Astrocyte (in vitro differentiated cells and primary cell): ENCODE results near the gene TMPRSS7. TPM values are rescaled to one million over a fixed set of nuclear protein-coding genes. Genes with fewer than 3 reads are reported as not detected.

Experiments used
- DNase-seq: peaks from one replicate; pipeline ENCODE4 v3.0.0-alpha.2; 2010; ENCODE audit warnings: low read depth
- FAIRE-seq: peaks from 2 replicates; lab custom pipeline; 2011; peaks lifted over from hg19 to GRCh38; lab: Jason Lieb, UNC
- H2AFZ ChIP-seq: 2 replicates; pipeline ENCODE4 v1.6.0; 2012; ENCODE audit warnings: low read depth, low read length, inconsistent platforms
- H3K27ac ChIP-seq: 2 replicates; pipeline ENCODE4 v1.5.1; 2011; ENCODE audit warnings: low read depth, low read length, inconsistent platforms
- H3K27me3 ChIP-seq: 2 replicates; pipeline ENCODE4 v1.6.0; 2011; ENCODE audit warnings: low read length, inconsistent platforms; ENCODE audit not compliant: insufficient read depth
- H3K36me3 ChIP-seq: 2 replicates; pipeline ENCODE4 v1.5.1; 2011; ENCODE audit warnings: low read length, inconsistent platforms; ENCODE audit not compliant: insufficient read depth
- H3K4me1 ChIP-seq: 2 replicates; pipeline ENCODE4 v1.5.1; 2011; ENCODE audit warnings: low read length, inconsistent platforms; ENCODE audit not compliant: insufficient read depth
- H3K4me2 ChIP-seq: 2 replicates; pipeline ENCODE4 v1.6.0; 2012; ENCODE audit warnings: low read length, inconsistent platforms
- H3K4me3 ChIP-seq: 2 replicates; pipeline ENCODE4 v1.5.1; 2011; ENCODE audit warnings: low read depth, mild to moderate bottlenecking, low read length, inconsistent platforms; ENCODE audit not compliant: insufficient read depth
- H3K79me2 ChIP-seq: 2 replicates; pipeline ENCODE4 v1.6.0; 2012; ENCODE audit warnings: mild to moderate bottlenecking, low read length, inconsistent platforms; ENCODE audit not compliant: insufficient read depth
- H3K9ac ChIP-seq: 2 replicates; pipeline ENCODE4 v1.6.0; 2012; ENCODE audit warnings: mild to moderate bottlenecking, low read length, inconsistent platforms
- H3K9me3 ChIP-seq: 2 replicates; pipeline ENCODE4 v1.5.1; 2012; ENCODE audit warnings: low read depth, mild to moderate bottlenecking, low read length, inconsistent platforms; ENCODE audit not compliant: insufficient read depth
- H4K20me1 ChIP-seq: 2 replicates; pipeline ENCODE4 v1.6.0; 2012; ENCODE audit warnings: low read length, inconsistent platforms; ENCODE audit not compliant: insufficient read depth
- H3K27ac Mint-ChIP-seq: one replicate; pipeline ENCODE4 v1.8.0; 2021; ENCODE audit warnings: mild to moderate bottlenecking, mixed read lengths; ENCODE audit not compliant: unreplicated experiment
- H3K27me3 Mint-ChIP-seq: one replicate; pipeline ENCODE4 v1.8.0; 2021; ENCODE audit warnings: low read depth, mixed read lengths; ENCODE audit not compliant: unreplicated experiment
- H3K36me3 Mint-ChIP-seq: one replicate; pipeline ENCODE4 v1.8.0; 2021; ENCODE audit warnings: low read depth, mixed read lengths; ENCODE audit not compliant: unreplicated experiment
- H3K4me1 Mint-ChIP-seq: one replicate; pipeline ENCODE4 v1.8.0; 2021; ENCODE audit warnings: low read depth, mixed read lengths; ENCODE audit not compliant: unreplicated experiment
- H3K4me3 Mint-ChIP-seq: one replicate; pipeline ENCODE4 v1.8.0; 2021; ENCODE audit warnings: mild to moderate bottlenecking, moderate library complexity, mixed read lengths; ENCODE audit not compliant: unreplicated experiment
- H3K9me3 Mint-ChIP-seq: one replicate; pipeline ENCODE4 v1.8.0; 2021; ENCODE audit warnings: mild to moderate bottlenecking, mixed read lengths; ENCODE audit not compliant: unreplicated experiment
- EZH2 ChIP-seq: IDR thresholded peaks from 2 replicates; pipeline ENCODE4 v1.6.1; 2012; ENCODE audit warnings: mild to moderate bottlenecking, low read length, inconsistent platforms; ENCODE audit not compliant: insufficient read depth
- total RNA-seq: library from RNA; stranded (reverse); gene quantifications from 2 replicates; pipeline ENCODE4 v1.2.1, GENCODE V29; 2021
- TF ChIP-seq, protein P1 (sequence below): IDR thresholded peaks from 2 replicates; pipeline ENCODE4 v1.5.1; 2011; ENCODE audit warnings: low read depth, mild to moderate bottlenecking, inconsistent platforms, low read length, moderate library complexity; ENCODE audit not compliant: insufficient read depth

Gene TMPRSS7
- total RNA-seq, 1 donor from 2014 or later: not detected

GRCh38 chr3:112018712-112019111, 15.8 kb upstream of the TMPRSS7 start:
- no peak overlapping the region for H2AFZ ChIP-seq
- no peak for TF ChIP-seq EZH2
- TF ChIP-seq, protein P1, sequence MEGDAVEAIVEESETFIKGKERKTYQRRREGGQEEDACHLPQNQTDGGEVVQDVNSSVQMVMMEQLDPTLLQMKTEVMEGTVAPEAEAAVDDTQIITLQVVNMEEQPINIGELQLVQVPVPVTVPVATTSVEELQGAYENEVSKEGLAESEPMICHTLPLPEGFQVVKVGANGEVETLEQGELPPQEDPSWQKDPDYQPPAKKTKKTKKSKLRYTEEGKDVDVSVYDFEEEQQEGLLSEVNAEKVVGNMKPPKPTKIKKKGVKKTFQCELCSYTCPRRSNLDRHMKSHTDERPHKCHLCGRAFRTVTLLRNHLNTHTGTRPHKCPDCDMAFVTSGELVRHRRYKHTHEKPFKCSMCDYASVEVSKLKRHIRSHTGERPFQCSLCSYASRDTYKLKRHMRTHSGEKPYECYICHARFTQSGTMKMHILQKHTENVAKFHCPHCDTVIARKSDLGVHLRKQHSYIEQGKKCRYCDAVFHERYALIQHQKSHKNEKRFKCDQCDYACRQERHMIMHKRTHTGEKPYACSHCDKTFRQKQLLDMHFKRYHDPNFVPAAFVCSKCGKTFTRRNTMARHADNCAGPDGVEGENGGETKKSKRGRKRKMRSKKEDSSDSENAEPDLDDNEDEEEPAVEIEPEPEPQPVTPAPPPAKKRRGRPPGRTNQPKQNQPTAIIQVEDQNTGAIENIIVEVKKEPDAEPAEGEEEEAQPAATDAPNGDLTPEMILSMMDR: no peak
- peaks cover 2% of the 10 kb centered on the region for H3K36me3 ChIP-seq
- Mint-ChIP-seq H3K4me1 (peaks cover 4% of the 10 kb centered on the region), H3K36me3 (no peaks in the 10 kb centered on the region), H3K27me3 (no peaks in the 10 kb centered on the region), H3K9me3 (peaks cover 8% of the 10 kb centered on the region), H3K27ac (no peak overlapping the region), H3K4me3 (no peak overlapping the region)
- H3K9ac ChIP-seq: no peak overlapping the region
- DNase-seq: no peak
- H3K27me3 ChIP-seq: no peaks in the 10 kb centered on the region
- FAIRE-seq: no peak
- no peaks in the 10 kb centered on the region for H4K20me1 ChIP-seq
- no peaks in the 10 kb centered on the region for H3K79me2 ChIP-seq
- no peak overlapping the region for H3K27ac ChIP-seq
- H3K4me2 ChIP-seq: no peak overlapping the region
- H3K9me3 ChIP-seq: no peaks in the 10 kb centered on the region
- no peaks in the 10 kb centered on the region for H3K4me1 ChIP-seq
- no peak overlapping the region for H3K4me3 ChIP-seq

DNA sequence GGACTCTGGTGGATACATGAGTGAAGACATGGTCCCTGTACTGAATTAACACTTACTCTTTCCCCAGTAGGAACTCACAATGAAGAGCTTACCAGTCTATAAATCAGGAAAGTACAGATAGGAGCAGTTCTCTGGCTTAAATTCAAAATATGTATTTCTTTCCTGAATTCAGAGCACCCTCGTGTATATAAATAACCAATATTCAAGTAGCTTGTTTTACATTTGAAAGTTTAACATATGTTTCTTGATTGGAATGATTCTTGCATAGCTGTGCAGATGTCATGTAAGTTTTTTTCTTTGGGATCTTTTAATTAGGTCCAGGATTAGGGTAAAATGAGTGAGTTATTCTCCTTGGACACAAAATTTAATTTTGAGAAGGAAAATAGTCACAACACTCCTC, 14.8 kb upstream of the TMPRSS7 start:
- Histone ChIP-seq H3K9me3 (no peaks in the 10 kb centered on the region), H3K4me3 (no peak overlapping the region), H4K20me1 (no peaks in the 10 kb centered on the region), H3K4me2 (no peak overlapping the region), H3K79me2 (no peaks in the 10 kb centered on the region), H3K9ac (no peak overlapping the region), H3K27me3 (no peaks in the 10 kb centered on the region), H3K27ac (no peak overlapping the region), H3K4me1 (no peaks in the 10 kb centered on the region), H2AFZ (no peak overlapping the region), H3K36me3 (no peaks in the 10 kb centered on the region)
- Mint-ChIP-seq H3K27me3 (no peaks in the 10 kb centered on the region), H3K27ac (no peak overlapping the region), H3K4me3 (no peak overlapping the region), H3K4me1 (peaks cover 4% of the 10 kb centered on the region), H3K9me3 (peaks cover 8% of the 10 kb centered on the region), H3K36me3 (no peaks in the 10 kb centered on the region)
- no peak for TF ChIP-seq EZH2
- TF ChIP-seq, protein P1: no peak
- FAIRE-seq: no peak
- DNase-seq: no peak

- H3K9me3 ChIP-seq: no peaks in the 10 kb centered on the region
- no peaks in the 10 kb centered on the region for H3K27me3 Mint-ChIP-seq
- no peak overlapping the region for H3K9ac ChIP-seq
- H3K27me3 ChIP-seq: no peaks in the 10 kb centered on the region
- no peaks in the 10 kb centered on the region for H4K20me1 ChIP-seq
- no peaks in the 10 kb centered on the region for H3K4me1 ChIP-seq
- no peak overlapping the region for H3K27ac Mint-ChIP-seq
- FAIRE-seq (no peak), DNase-seq (no peak)
- H2AFZ ChIP-seq: no peak overlapping the region
- no peaks in the 10 kb centered on the region for H3K79me2 ChIP-seq
- H3K36me3 Mint-ChIP-seq: no peaks in the 10 kb centered on the region
- peaks cover 4% of the 10 kb centered on the region for H3K4me1 Mint-ChIP-seq
- H3K4me2 ChIP-seq: no peak overlapping the region
- no peak overlapping the region for H3K27ac ChIP-seq
- H3K36me3 ChIP-seq: no peaks in the 10 kb centered on the region
- H3K4me3 ChIP-seq: no peak overlapping the region
- H3K4me3 Mint-ChIP-seq: no peak overlapping the region
- H3K9me3 Mint-ChIP-seq: peaks cover 8% of the 10 kb centered on the region
- TF ChIP-seq EZH2: no peak
- TF ChIP-seq, protein P1: no peak
Measured at GRCh38 chr3:112020674-112021085, 13.9 kb upstream of the TMPRSS7 start.
